HCT116 (cell line): Measurements from ENCODE around the gene PHOSPHO2. TPM values are rescaled to one million over a fixed set of nuclear protein-coding genes. Genes with fewer than 3 reads are reported as not detected.

ENCODE experiments used
- ATAC-seq: fragments of 200-7000 bp; cut with Tn5 transposase; 2 replicates; pipeline ENCODE4 v1.9.1; 2020; ENCODE audit warnings: mild to moderate bottlenecking, moderate library complexity
- BruUV-seq: library from RNA; stranded (reverse); fragments of 400-500 nt; replicated peaks from 2 replicates; lab custom pipeline; 2021; lab: Mats Ljungman, UMichigan
- CTCF ChIA-PET: fragments of 300-600 bp; sonication (Branson Sonifier 250); formaldehyde crosslinking; loops from one replicate; lab custom pipeline; 2021; ENCODE audit warnings: antibody characterized with exemption; lab: Charles Lee
- POLR2A ChIA-PET: fragments of 300-600, 350-600 bp; sonication (Branson Sonifier 250); formaldehyde crosslinking; loops from one replicate; lab custom pipeline; 2021; ENCODE audit warnings: antibody characterized with exemption; lab: Charles Lee
- RAD21 ChIA-PET, 2 experiments: fragments of 300-600 bp; sonication (Branson Sonifier 250); formaldehyde crosslinking; loops; one replicate each; lab custom pipeline; 2023; ENCODE audit warnings: low total read pairs in 2 of 2; ENCODE audit not compliant: uncharacterized antibody in 2 of 2, unreplicated experiment in 2 of 2, low non-redundant PET in 1 of 2; lab: Charles Lee
- DNase-seq: peaks from one replicate; pipeline ENCODE4 v3.0.0-alpha.2; 2010; ENCODE audit warnings: low read depth, low spot score
- H2AFZ ChIP-seq: fragments of 200-600 bp; shearing (Covaris generic), sonication (generic); 2 replicates; pipeline ENCODE4 v1.6.1; 2017; ENCODE audit warnings: low read depth, mixed run types, mixed read lengths, antibody characterized with exemption, low read length; ENCODE audit not compliant: poor library complexity, severe bottlenecking
- H3K27ac ChIP-seq: 2 replicates; pipeline ENCODE4 v1.5.1; 2012; ENCODE audit warnings: low read depth, low read length
- H3K27me3 ChIP-seq: fragments of 200-600 bp; sonication (generic); 2 replicates; pipeline ENCODE4 v1.6.1; 2016; ENCODE audit warnings: mixed run types, low read length, mixed read lengths; ENCODE audit not compliant: insufficient read depth
- H3K36me3 ChIP-seq, 2 experiments: fragments of 200-500 bp in 1 of 2; fragments of 200-600 bp in 1 of 2; sonication (Bioruptor generic) in 1 of 2; sonication (generic) in 1 of 2; 2 replicates each; pipeline versions ENCODE4 v1.5.1 to v1.6.1; 2014 to 2016; ENCODE audit warnings: low read length in 2 of 2, inconsistent platforms in 1 of 2, mixed read lengths in 1 of 2, mixed run types in 1 of 2; ENCODE audit not compliant: insufficient read depth in 2 of 2, control insufficient read depth in 1 of 2
- H3K4me1 ChIP-seq, 2 experiments: fragments of 200-600 bp in 1 of 2; sonication (generic) in 1 of 2; 2 replicates each; pipeline versions ENCODE4 v1.5.1 to v1.6.1; 2012 to 2017; ENCODE audit warnings: low read length in 2 of 2, inconsistent platforms in 1 of 2, mild to moderate bottlenecking in 1 of 2, mixed read lengths in 1 of 2, mixed run types in 1 of 2, moderate library complexity in 1 of 2; ENCODE audit not compliant: insufficient read depth in 2 of 2, control insufficient read depth in 1 of 2
- H3K4me2 ChIP-seq: fragments of 200-600 bp; sonication (generic); 2 replicates; pipeline ENCODE4 v1.6.1; 2017; ENCODE audit warnings: mixed run types, low read length, mixed read lengths
- H3K4me3 ChIP-seq, 2 experiments: fragments of 200-600 bp in 1 of 2; sonication (generic) in 1 of 2; replicated peaks in 1 of 2; 2 replicates each; pipeline ENCODE4 v1.5.1; 2011 to 2016; ENCODE audit warnings: low read length in 2 of 2, control low read depth in 1 of 2, low read depth in 1 of 2, mild to moderate bottlenecking in 1 of 2, mixed read lengths in 1 of 2, mixed run types in 1 of 2
- H3K79me2 ChIP-seq: fragments of 200-600 bp; sonication (generic); 2 replicates; pipeline ENCODE4 v1.6.1; 2017; ENCODE audit warnings: mild to moderate bottlenecking, mixed run types, low read length, moderate library complexity, mixed read lengths; ENCODE audit not compliant: insufficient read depth
- H3K9ac ChIP-seq: fragments of 200-600 bp; sonication (generic); 2 replicates; pipeline ENCODE4 v1.6.1; 2016; ENCODE audit warnings: low read length, mixed read lengths
- H3K9me2 ChIP-seq: fragments of 200-600 bp; sonication (generic), shearing (Covaris generic); 2 replicates; pipeline ENCODE4 v1.6.1; 2017; ENCODE audit warnings: mixed run types, mild to moderate bottlenecking, moderate library complexity; ENCODE audit not compliant: insufficient read depth
- H3K9me3 ChIP-seq, 2 experiments: fragments of 200-500 bp in 1 of 2; fragments of 200-600 bp in 1 of 2; sonication (Bioruptor generic) in 1 of 2; sonication (generic) in 1 of 2; 2 replicates each; pipeline ENCODE4 v1.6.1; 2014 to 2017; ENCODE audit warnings: low read length in 2 of 2, mixed read lengths in 2 of 2, inconsistent platforms in 1 of 2, low read depth in 1 of 2, mild to moderate bottlenecking in 1 of 2, mixed run types in 1 of 2, moderate library complexity in 1 of 2; ENCODE audit not compliant: control insufficient read depth in 1 of 2, insufficient read depth in 1 of 2
- H4K20me1 ChIP-seq: fragments of 200-600 bp; sonication (generic), shearing (Covaris generic); 2 replicates; pipeline ENCODE4 v1.6.1; 2017; ENCODE audit warnings: mixed run types, mild to moderate bottlenecking, moderate library complexity; ENCODE audit not compliant: insufficient read depth
- CBX3 ChIP-seq: IDR thresholded peaks from 2 replicates; pipeline ENCODE4 v1.6.1; 2012; ENCODE audit warnings: low read depth
- CEBPB ChIP-seq: IDR thresholded peaks from 2 replicates; pipeline ENCODE4 v1.6.1; 2012; ENCODE audit warnings: low read depth
- CTCF ChIP-seq, 3 experiments: fragments of 200-600 bp in 1 of 3; sonication (generic) in 1 of 3; IDR thresholded peaks in 2 of 3; conservative IDR thresholded peaks in 1 of 3; 2 replicates each; pipeline ENCODE4 v1.5.1; 2012 to 2017; ENCODE audit warnings: low read depth in 2 of 3, low read length in 2 of 3, antibody characterized with exemption in 1 of 3, borderline replicate concordance in 1 of 3, control low read depth in 1 of 3, mild to moderate bottlenecking in 1 of 3, mixed read lengths in 1 of 3, mixed run types in 1 of 3, moderate library complexity in 1 of 3; ENCODE audit not compliant: insufficient read depth in 1 of 3
- EGR1 ChIP-seq: IDR thresholded peaks from 2 replicates; pipeline ENCODE4 v1.6.1; 2012; ENCODE audit warnings: low read depth
- ELF1 ChIP-seq: IDR thresholded peaks from 2 replicates; pipeline ENCODE4 v1.6.1; 2012; ENCODE audit warnings: low read depth, borderline replicate concordance
- EZH2phosphoT487 ChIP-seq: fragments of 200-600 bp; IDR thresholded peaks from 2 replicates; pipeline ENCODE4 v1.6.1; 2018; ENCODE audit warnings: antibody characterized with exemption, borderline replicate concordance
- FOSL1 ChIP-seq: IDR thresholded peaks from 2 replicates; pipeline ENCODE4 v1.6.1; 2012; ENCODE audit warnings: low read depth
- JUND ChIP-seq: IDR thresholded peaks from 2 replicates; pipeline ENCODE4 v1.6.1; 2012
- POLR2AphosphoS5 ChIP-seq: IDR thresholded peaks from 2 replicates; pipeline ENCODE4 v1.6.1; 2011; ENCODE audit warnings: mild to moderate bottlenecking, low read depth, low read length, moderate library complexity
- RAD21 ChIP-seq: IDR thresholded peaks from 2 replicates; pipeline ENCODE4 v1.6.1; 2012; ENCODE audit warnings: low read depth, mild to moderate bottlenecking
- REST ChIP-seq: IDR thresholded peaks from 2 replicates; pipeline ENCODE4 v1.6.1; 2012; ENCODE audit warnings: low read depth
- SIN3A ChIP-seq: IDR thresholded peaks from 2 replicates; pipeline ENCODE4 v1.6.1; 2012; ENCODE audit warnings: low read depth
- SP1 ChIP-seq: IDR thresholded peaks from 2 replicates; pipeline ENCODE4 v1.6.1; 2012; ENCODE audit warnings: low read depth
- SRF ChIP-seq: IDR thresholded peaks from 2 replicates; pipeline ENCODE4 v1.6.1; 2012; ENCODE audit warnings: low read depth
- TCF7L2 ChIP-seq: IDR thresholded peaks from 2 replicates; pipeline ENCODE4 v1.7.0; 2011; ENCODE audit warnings: borderline replicate concordance, inconsistent platforms; ENCODE audit not compliant: insufficient read depth, insufficient read length; ENCODE audit errors: extremely low read depth
- ZFX ChIP-seq: fragments of 450-650 bp; IDR thresholded peaks from 2 replicates; pipeline ENCODE4 v1.6.1; 2017
- intact Hi-C: fragments of 100-400 bp; cut with micrococcal nuclease; formaldehyde crosslinking; loops from 2 replicates; pipeline ENCODE4 v1.10.0; 2022
- total RNA-seq: library from RNA; stranded (reverse); gene quantifications from one replicate; pipeline ENCODE4 v1.2.1, GENCODE V29; 2021; ENCODE audit not compliant: unreplicated experiment
- TF ChIP-seq, protein P1 (sequence below): IDR thresholded peaks from 2 replicates; pipeline ENCODE4 v1.6.1; 2012
- TF ChIP-seq, protein P2 (sequence below): IDR thresholded peaks from 2 replicates; pipeline ENCODE4 v1.6.1; 2011; ENCODE audit warnings: mild to moderate bottlenecking, low read length, moderate library complexity; ENCODE audit not compliant: insufficient replicate concordance; ENCODE audit errors: extremely low read depth
- TF ChIP-seq, protein P3 (sequence below): IDR thresholded peaks from 2 replicates; pipeline ENCODE4 v1.6.1; 2012

The PHOSPHO2 gene
- total RNA-seq, 1 experiment from 2014 or later: 2.8 TPM

DNA sequence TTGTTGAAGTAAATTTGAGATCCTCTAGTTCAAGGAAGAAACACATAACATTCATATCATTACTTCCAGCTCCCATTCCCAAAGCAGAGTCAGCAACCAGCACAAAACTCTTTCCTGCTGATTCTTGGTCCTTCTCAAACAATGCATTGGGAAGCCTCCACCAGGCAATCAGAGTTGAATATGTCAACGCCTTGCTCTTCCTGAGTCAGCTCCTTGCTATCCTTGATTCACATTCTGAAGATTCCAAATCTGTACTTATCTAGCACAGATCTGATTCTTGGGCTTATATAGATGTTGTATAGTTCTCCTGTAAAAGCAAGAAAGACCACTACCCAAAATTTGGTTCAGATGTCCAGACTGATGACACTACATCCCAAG lies 29.7 kb upstream of the PHOSPHO2 start:
- Histone ChIP-seq H3K27ac (no peak overlapping the region), H3K36me3 (no peaks in the 10 kb centered on the region), H3K9me2 (no peaks in the 10 kb centered on the region), H3K9me3 (no peaks in the 10 kb centered on the region), H3K4me1 (no peaks in the 10 kb centered on the region), H2AFZ (no peak overlapping the region), H3K4me2 (no peak overlapping the region), H3K27me3 (no peaks in the 10 kb centered on the region), H4K20me1 (no peaks in the 10 kb centered on the region), H3K4me3 (no peak overlapping the region), H3K9ac (no peak overlapping the region), H3K79me2 (no peaks in the 10 kb centered on the region)
- intact Hi-C loops: no loop called here
- BruUV-seq: no TSS peak
- no peak for TF ChIP-seq SP1
- TF ChIP-seq, protein P1, sequence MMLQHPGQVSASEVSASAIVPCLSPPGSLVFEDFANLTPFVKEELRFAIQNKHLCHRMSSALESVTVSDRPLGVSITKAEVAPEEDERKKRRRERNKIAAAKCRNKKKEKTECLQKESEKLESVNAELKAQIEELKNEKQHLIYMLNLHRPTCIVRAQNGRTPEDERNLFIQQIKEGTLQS: no peak
- no peak for TF ChIP-seq CBX3
- TF ChIP-seq CEBPB: no peak
- no peak for TF ChIP-seq SIN3A
- TF ChIP-seq POLR2AphosphoS5: no peak
- TF ChIP-seq EZH2phosphoT487: no peak
- no peak for TF ChIP-seq RAD21
- no peak for TF ChIP-seq FOSL1
- TF ChIP-seq TCF7L2: no peak
- no peak for TF ChIP-seq ELF1
- no peak for TF ChIP-seq REST
- no peak for TF ChIP-seq EGR1
- no peak for TF ChIP-seq ZFX
- TF ChIP-seq CTCF (IDR thresholded peaks at IDR 0.05 in 2 of 3, conservative IDR thresholded peaks at IDR 0.05 in 1 of 3; ENCODE audit: borderline replicate concordance in 1 of 3, insufficient read depth in 1 of 3, low read depth in 2 of 3, low read length in 2 of 3): no peak
- no peak for TF ChIP-seq JUND
- no peak for TF ChIP-seq SRF
- TF ChIP-seq, protein P2, sequence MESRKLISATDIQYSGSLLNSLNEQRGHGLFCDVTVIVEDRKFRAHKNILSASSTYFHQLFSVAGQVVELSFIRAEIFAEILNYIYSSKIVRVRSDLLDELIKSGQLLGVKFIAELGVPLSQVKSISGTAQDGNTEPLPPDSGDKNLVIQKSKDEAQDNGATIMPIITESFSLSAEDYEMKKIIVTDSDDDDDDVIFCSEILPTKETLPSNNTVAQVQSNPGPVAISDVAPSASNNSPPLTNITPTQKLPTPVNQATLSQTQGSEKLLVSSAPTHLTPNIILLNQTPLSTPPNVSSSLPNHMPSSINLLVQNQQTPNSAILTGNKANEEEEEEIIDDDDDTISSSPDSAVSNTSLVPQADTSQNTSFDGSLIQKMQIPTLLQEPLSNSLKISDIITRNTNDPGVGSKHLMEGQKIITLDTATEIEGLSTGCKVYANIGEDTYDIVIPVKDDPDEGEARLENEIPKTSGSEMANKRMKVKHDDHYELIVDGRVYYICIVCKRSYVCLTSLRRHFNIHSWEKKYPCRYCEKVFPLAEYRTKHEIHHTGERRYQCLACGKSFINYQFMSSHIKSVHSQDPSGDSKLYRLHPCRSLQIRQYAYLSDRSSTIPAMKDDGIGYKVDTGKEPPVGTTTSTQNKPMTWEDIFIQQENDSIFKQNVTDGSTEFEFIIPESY: no peak
- TF ChIP-seq, protein P3, sequence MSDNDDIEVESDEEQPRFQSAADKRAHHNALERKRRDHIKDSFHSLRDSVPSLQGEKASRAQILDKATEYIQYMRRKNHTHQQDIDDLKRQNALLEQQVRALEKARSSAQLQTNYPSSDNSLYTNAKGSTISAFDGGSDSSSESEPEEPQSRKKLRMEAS: no peak
- ChIA-PET CTCF (no interaction called here), POLR2A (no interaction called here), RAD21 (no interaction called here)
- ATAC-seq: no peak
- DNase-seq: no peak
